Esophagus muscularis mucosa (tissue), 4 donors: ENCODE results near the gene ZNF275. TPM values are rescaled to one million over a fixed set of nuclear protein-coding genes. Genes with fewer than 3 reads are reported as not detected.
"Not testable (repeated sequence)": the region's sequence is repeated elsewhere in the genome, so short reads cannot be mapped to it uniquely, and the experiment has no call there.

ENCODE experiments used
- DNase-seq: peaks from one replicate; pipeline ENCODE4 v3.0.0-alpha.2; 2017; ENCODE audit errors: extremely low spot score
- H3K27ac ChIP-seq, 4 donors: fragments of 200-600 bp; sonication (generic); replicated peaks in 1 of 4; 1 replicate in 3 of 4; 2 replicates in 1 of 4; pipeline ENCODE4 v1.5.1; 2016 to 2019; ENCODE audit warnings: mild to moderate bottlenecking in 1 of 4
- H3K27me3 ChIP-seq, 4 donors: fragments of 200-600 bp; sonication (generic); one replicate each; pipeline versions ENCODE4 v1.5.1 to v1.6.0; 2016 to 2019
- H3K36me3 ChIP-seq, 4 donors: fragments of 200-600 bp; sonication (generic); one replicate each; pipeline ENCODE4 v1.5.1; 2016 to 2019
- H3K4me1 ChIP-seq, 4 donors: fragments of 200-600 bp; sonication (generic); one replicate each; pipeline ENCODE4 v1.5.1; 2016 to 2019
- H3K4me3 ChIP-seq, 4 donors: fragments of 200-600 bp; sonication (generic); 1 replicate in 2 of 4; 2 replicates in 2 of 4; pipeline ENCODE4 v1.5.1; 2016 to 2019; ENCODE audit warnings: mild to moderate bottlenecking in 4 of 4, moderate library complexity in 1 of 4
- H3K9me3 ChIP-seq, 4 donors: fragments of 200-600 bp; sonication (generic); 1 replicate in 3 of 4; 2 replicates in 1 of 4; pipeline ENCODE4 v1.5.1; 2016 to 2019
- CTCF ChIP-seq, 3 experiments: fragments of 200-600 bp in 2 of 3; fragments of 450-650 bp in 1 of 3; sonication (generic) in 2 of 3; IDR thresholded peaks; one replicate each; pipeline ENCODE4 v1.5.1; 2017 to 2019; ENCODE audit warnings: antibody characterized with exemption in 3 of 3, mild to moderate bottlenecking in 2 of 3, moderate library complexity in 1 of 3
- EP300 ChIP-seq: sonication (generic); formaldehyde crosslinking; IDR thresholded peaks from one replicate; pipeline ENCODE4 v1.6.1; 2017; ENCODE audit warnings: antibody characterized with exemption
- POLR2A ChIP-seq: fragments of 450-650 bp; IDR thresholded peaks from one replicate; pipeline ENCODE4 v1.6.1; 2017; ENCODE audit warnings: antibody characterized with exemption, moderate library complexity, mild to moderate bottlenecking, low read depth
- POLR2AphosphoS5 ChIP-seq, 2 donors: sonication (generic); formaldehyde crosslinking; IDR thresholded peaks; one replicate each; pipeline ENCODE4 v1.6.1; 2017; ENCODE audit warnings: antibody characterized with exemption in 2 of 2
- WGBS: methylation state at CpG from one replicate; pipeline ENCODE4 v1.1.5; 2018; 5-methylcytosine and 5-hydroxymethylcytosine counted together
- intact Hi-C: fragments of 100-400 bp; cut with DNase I; formaldehyde crosslinking; loops from one replicate; pipeline ENCODE4 v1.15.1; 2023
- total RNA-seq, 4 donors: library from RNA; depleted of rRNA; stranded (reverse); fragments of >200 nt; gene quantifications; one replicate each; pipeline versions ENCODE4 v1.1.0 to v1.2.1, GENCODE V29; 2016

The ZNF275 gene
- total RNA-seq, 4 donors from 2014 or later: 12.5 to 18.4 (median 17.4) TPM

- intact Hi-C loops: no loop called here
- 82% methylated on average over 7 of the region's 10 CpGs for WGBS
- Histone ChIP-seq H3K9me3 (no peaks in the 10 kb centered on the region), H3K36me3 (no peaks in the 10 kb centered on the region), H3K27ac (no peak overlapping the region), H3K4me3 (no peak overlapping the region), H3K27me3 (no peaks in the 10 kb centered on the region), H3K4me1 (no peaks in the 10 kb centered on the region)
- DNase-seq: no peak
- TF ChIP-seq CTCF (IDR thresholded peaks at IDR 0.05): no peak
- no peak for TF ChIP-seq EP300
- no peak for TF ChIP-seq POLR2A
- TF ChIP-seq POLR2AphosphoS5 (IDR thresholded peaks at IDR 0.05): no peak
Measured at GRCh38 chrX:153387987-153388721, 54.2 kb downstream of the ZNF275 start.

GRCh38 chrX:153388722-153389459, 54.9 kb downstream of the ZNF275 start:
- H3K4me1 ChIP-seq: no peaks in the 10 kb centered on the region
- H3K36me3 ChIP-seq: no peaks in the 10 kb centered on the region
- 88% methylated on average over 12 of the region's 14 CpGs for WGBS
- no peak for TF ChIP-seq EP300
- no peak for TF ChIP-seq POLR2A
- TF ChIP-seq CTCF (IDR thresholded peaks at IDR 0.05): no peak
- no peak for TF ChIP-seq POLR2AphosphoS5 (IDR thresholded peaks at IDR 0.05)
- no peak for DNase-seq
- H3K27me3 ChIP-seq: no peaks in the 10 kb centered on the region
- no peaks in the 10 kb centered on the region for H3K9me3 ChIP-seq
- H3K4me3 ChIP-seq: no peak overlapping the region
- H3K27ac ChIP-seq: no peak overlapping the region
- intact Hi-C loops: no loop called here

- intact Hi-C loops, H3K4me1 ChIP-seq, H3K9me3 ChIP-seq, H3K4me3 ChIP-seq, DNase-seq, H3K36me3 ChIP-seq, H3K27ac ChIP-seq, H3K27me3 ChIP-seq: not testable (repeated sequence)
- WGBS: 88% methylated on average over 6 of the region's 6 CpGs
Measured at GRCh38 chrX:153389460-153389768, 55.5 kb downstream of the ZNF275 start.

- Histone ChIP-seq H3K4me3 (no peak overlapping the region), H3K36me3 (no peaks in the 10 kb centered on the region), H3K27ac (no peak overlapping the region), H3K27me3 (no peaks in the 10 kb centered on the region), H3K9me3 (no peaks in the 10 kb centered on the region), H3K4me1 (no peaks in the 10 kb centered on the region)
- TF ChIP-seq EP300 (no peak), CTCF (IDR thresholded peaks at IDR 0.05) (no peak), POLR2AphosphoS5 (IDR thresholded peaks at IDR 0.05) (no peak), POLR2A (no peak)
- WGBS: 93% methylated on average over 13 of the region's 16 CpGs
- no peak for DNase-seq
- intact Hi-C loops: no loop called here
Measured at GRCh38 chrX:153392642-153393321, 58.8 kb downstream of the ZNF275 start.

GRCh38 chrX:153394612-153395011, 60.7 kb downstream of the ZNF275 start:
- no peak overlapping the region for H3K27ac ChIP-seq
- TF ChIP-seq EP300 (no peak), POLR2AphosphoS5 (IDR thresholded peaks at IDR 0.05) (no peak), CTCF (IDR thresholded peaks at IDR 0.05) (no peak), POLR2A (no peak)
- intact Hi-C loops: no loop called here
- H3K9me3 ChIP-seq: no peaks in the 10 kb centered on the region
- DNase-seq: no peak
- H3K4me1 ChIP-seq: no peaks in the 10 kb centered on the region
- no peaks in the 10 kb centered on the region for H3K27me3 ChIP-seq
- WGBS: 81% methylated on average over 13 of the region's 13 CpGs
- no peaks in the 10 kb centered on the region for H3K36me3 ChIP-seq
- no peak overlapping the region for H3K4me3 ChIP-seq
